ENCODE measurements around the gene FBXO17.

FBXO17 gene

DNA sequence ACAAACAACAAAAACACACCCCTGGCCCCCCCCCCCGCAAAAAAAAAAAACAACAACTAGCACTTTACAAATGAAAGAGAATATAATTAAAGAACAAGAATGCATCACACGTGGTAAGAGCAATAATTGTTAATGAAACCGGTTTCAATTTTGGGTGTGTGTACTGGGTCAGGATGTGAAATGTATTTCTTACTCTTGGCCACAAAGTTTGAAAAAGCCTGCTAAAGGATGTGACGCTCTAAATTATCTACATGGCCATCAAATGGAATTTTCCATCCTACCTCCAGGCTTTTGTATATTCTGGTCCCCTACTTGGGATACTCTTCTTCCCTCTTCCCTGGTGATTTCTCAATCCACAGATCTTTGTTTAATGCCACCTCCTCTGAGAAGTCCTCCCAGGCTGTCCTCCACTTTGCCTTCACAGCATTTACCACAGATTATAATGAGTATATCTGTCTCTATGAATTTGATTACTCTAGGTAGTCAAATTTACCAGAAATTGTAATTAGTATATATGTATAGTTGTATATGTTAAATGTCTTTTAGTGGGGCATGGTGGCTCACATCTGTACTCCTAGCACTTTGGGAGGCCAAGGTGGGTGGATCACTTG, 47.0 kb downstream of the FBXO17 start:
- Histone ChIP-seq H3K9ac (ENCODE audit: low read depth, low read length) (no peak overlapping the region), H3K27me3 (ENCODE audit: control insufficient read depth, insufficient read depth, low read length) (no peaks in the 10 kb centered on the region), H3K36me3 (ENCODE audit: control insufficient read depth, insufficient read depth, low read length) (peaks cover 39% of the 10 kb centered on the region), H3K4me3 (ENCODE audit: low read depth, low read length) (no peak overlapping the region), H3K9me3 (ENCODE audit: control insufficient read depth, insufficient read depth, low read length) (peaks cover 4% of the 10 kb centered on the region; the same call in 1 of the 2 replicates), H3K4me1 (ENCODE audit: control insufficient read depth, insufficient read depth, low read length) (0 out of 2 replicates have a peak, but pooled peaks cover 3% of the 10 kb centered on the region), H3K27ac (ENCODE audit: low read depth, low read length) (no peak overlapping the region)

DNA sequence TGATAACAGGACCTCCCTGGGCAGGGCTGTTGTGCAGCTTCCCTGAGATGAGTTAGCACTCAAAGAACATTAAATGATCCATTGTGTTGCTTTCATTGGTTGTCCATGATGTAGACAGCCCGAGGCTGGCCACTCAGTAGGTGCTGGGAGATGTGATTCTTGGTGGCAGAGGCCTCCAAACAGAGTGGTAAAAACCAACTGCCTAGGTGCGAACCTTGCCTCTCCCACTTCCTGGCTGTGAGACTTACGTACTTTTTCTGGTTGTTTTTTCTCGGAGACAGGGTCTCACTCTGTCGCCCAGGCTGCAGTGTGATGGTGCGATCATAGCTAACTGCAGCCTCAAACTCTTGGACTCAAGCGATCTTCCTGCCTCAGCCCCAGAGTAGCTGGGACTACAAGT, 51.2 kb downstream of the FBXO17 start:
- Histone ChIP-seq H3K4me3 (ENCODE audit: low read depth, low read length) (no peak overlapping the region), H3K9me3 (ENCODE audit: control insufficient read depth, insufficient read depth, low read length) (no peaks in the 10 kb centered on the region), H3K27ac (ENCODE audit: low read depth, low read length) (no peak overlapping the region), H3K4me1 (ENCODE audit: control insufficient read depth, insufficient read depth, low read length) (no peaks in the 10 kb centered on the region), H3K9ac (ENCODE audit: low read depth, low read length) (no peak overlapping the region), H3K36me3 (ENCODE audit: control insufficient read depth, insufficient read depth, low read length) (peaks cover 45% of the 10 kb centered on the region), H3K27me3 (ENCODE audit: control insufficient read depth, insufficient read depth, low read length) (no peaks in the 10 kb centered on the region)

DNA sequence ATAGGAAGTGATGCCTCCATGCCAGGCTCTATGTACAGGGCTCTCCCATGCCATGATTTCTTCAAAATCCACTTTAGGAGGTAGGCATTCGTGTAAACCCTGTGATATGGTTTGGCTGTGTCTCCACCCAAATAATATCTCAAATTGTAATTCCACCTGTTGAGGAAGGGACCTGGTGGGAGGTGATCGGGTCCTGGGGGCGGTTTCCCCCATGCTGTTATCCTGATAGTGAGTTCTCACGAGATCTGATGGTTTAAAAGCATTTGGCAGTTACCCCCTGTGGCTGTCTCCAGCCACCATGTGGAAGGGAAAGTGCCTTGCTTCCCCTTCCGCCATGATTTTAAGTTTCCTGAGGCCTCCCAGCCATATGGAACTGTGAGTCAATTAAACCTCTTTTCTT, 53.1 kb downstream of the FBXO17 start:
- no peak overlapping the region for H3K27ac ChIP-seq (ENCODE audit: low read depth, low read length)
- H3K9ac ChIP-seq (ENCODE audit: low read depth, low read length), result no peak overlapping the region
- no peak overlapping the region for H3K4me3 ChIP-seq (ENCODE audit: low read depth, low read length)

DNA sequence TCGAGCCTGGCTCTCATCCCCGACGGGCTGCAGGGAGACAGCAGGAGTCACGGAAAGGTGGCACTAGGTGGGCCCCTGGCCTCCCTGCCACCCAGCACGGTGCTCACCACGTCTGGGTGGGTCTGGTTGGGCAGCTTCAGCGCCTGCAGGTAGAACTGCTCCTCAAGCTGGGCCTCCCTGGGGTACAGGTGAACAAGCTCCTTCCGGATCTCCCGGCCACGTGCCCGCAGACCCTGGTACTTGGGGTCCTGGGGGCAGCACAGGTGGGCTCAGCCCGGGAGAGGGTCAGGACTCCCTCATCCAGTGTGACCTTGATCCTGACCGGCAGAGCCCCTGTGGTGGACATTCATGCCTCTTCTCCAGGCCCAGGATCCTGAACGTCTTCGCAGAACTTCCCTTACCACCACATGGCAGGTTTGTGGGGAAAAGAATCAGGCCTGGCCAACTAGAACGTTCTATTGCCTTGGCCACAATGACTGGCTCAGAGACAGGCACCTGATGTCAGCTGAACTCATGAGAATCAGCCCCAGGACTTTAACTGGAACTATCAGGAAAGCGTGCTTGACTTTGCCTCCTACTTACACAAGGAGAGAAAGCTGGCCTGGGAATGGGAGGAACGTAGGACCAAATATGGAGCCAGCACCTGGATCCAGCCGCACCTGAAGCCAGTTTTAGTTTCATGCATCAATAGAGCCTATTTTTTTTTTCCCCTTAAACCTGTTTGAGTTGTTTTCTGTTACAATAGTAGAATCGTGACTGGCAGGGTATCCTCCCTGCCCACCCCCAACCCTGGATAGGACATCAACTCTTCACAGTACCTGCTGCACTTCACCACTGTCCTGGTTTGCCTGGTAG, 53.9 kb downstream of the FBXO17 start:
- Histone ChIP-seq H3K36me3 (ENCODE audit: control insufficient read depth, insufficient read depth, low read length) (peaks cover 49% of the 10 kb centered on the region), H3K9ac (ENCODE audit: low read depth, low read length) (no peak overlapping the region), H3K27ac (ENCODE audit: low read depth, low read length) (no peak overlapping the region), H3K9me3 (ENCODE audit: control insufficient read depth, insufficient read depth, low read length) (no peaks in the 10 kb centered on the region), H3K4me1 (ENCODE audit: control insufficient read depth, insufficient read depth, low read length) (no peaks in the 10 kb centered on the region), H3K4me3 (ENCODE audit: low read depth, low read length) (no peak overlapping the region), H3K27me3 (ENCODE audit: control insufficient read depth, insufficient read depth, low read length) (no peaks in the 10 kb centered on the region)

More for the DNA sequence above, 53.1 kb downstream of the FBXO17 start:
- Histone ChIP-seq H3K27me3 (ENCODE audit: control insufficient read depth, insufficient read depth, low read length) (no peaks in the 10 kb centered on the region), H3K36me3 (ENCODE audit: control insufficient read depth, insufficient read depth, low read length) (peaks cover 49% of the 10 kb centered on the region), H3K9me3 (ENCODE audit: control insufficient read depth, insufficient read depth, low read length) (no peaks in the 10 kb centered on the region), H3K4me1 (ENCODE audit: control insufficient read depth, insufficient read depth, low read length) (no peaks in the 10 kb centered on the region)

- Histone ChIP-seq H3K9me3 (ENCODE audit: control insufficient read depth, insufficient read depth, low read length) (no peaks in the 10 kb centered on the region), H3K27ac (ENCODE audit: low read depth, low read length) (no peak overlapping the region), H3K27me3 (ENCODE audit: control insufficient read depth, insufficient read depth, low read length) (no peaks in the 10 kb centered on the region), H3K4me1 (ENCODE audit: control insufficient read depth, insufficient read depth, low read length) (no peaks in the 10 kb centered on the region), H3K4me3 (ENCODE audit: low read depth, low read length) (no peak overlapping the region), H3K36me3 (ENCODE audit: control insufficient read depth, insufficient read depth, low read length) (peaks cover 47% of the 10 kb centered on the region), H3K9ac (ENCODE audit: low read depth, low read length) (no peak overlapping the region)
These were observed 54.7 kb downstream of the FBXO17 start for GRCh38 chr19:38920602-38921419.

- H3K27me3 ChIP-seq (ENCODE audit: control insufficient read depth, insufficient read depth, low read length), result no peaks in the 10 kb centered on the region
- H3K9ac ChIP-seq (ENCODE audit: low read depth, low read length), result no peak overlapping the region
- no peaks in the 10 kb centered on the region for H3K4me1 ChIP-seq (ENCODE audit: control insufficient read depth, insufficient read depth, low read length)
- no peak overlapping the region for H3K4me3 ChIP-seq (ENCODE audit: low read depth, low read length)
- peaks cover 46% of the 10 kb centered on the region for H3K36me3 ChIP-seq (ENCODE audit: control insufficient read depth, insufficient read depth, low read length)
- no peak overlapping the region for H3K27ac ChIP-seq (ENCODE audit: low read depth, low read length)
- H3K9me3 ChIP-seq (ENCODE audit: control insufficient read depth, insufficient read depth, low read length), result no peaks in the 10 kb centered on the region
These were observed 55.5 kb downstream of the FBXO17 start for GRCh38 chr19:38919837-38920601.

- no peak overlapping the region for H3K4me3 ChIP-seq (ENCODE audit: low read depth, low read length)
- H3K9ac ChIP-seq (ENCODE audit: low read depth, low read length), result no peak overlapping the region
- H3K27ac ChIP-seq (ENCODE audit: low read depth, low read length), result no peak overlapping the region
- H3K27me3 ChIP-seq (ENCODE audit: control insufficient read depth, insufficient read depth, low read length), result no peaks in the 10 kb centered on the region
- H3K9me3 ChIP-seq (ENCODE audit: control insufficient read depth, insufficient read depth, low read length), result no peaks in the 10 kb centered on the region
- no peaks in the 10 kb centered on the region for H3K4me1 ChIP-seq (ENCODE audit: control insufficient read depth, insufficient read depth, low read length)
- H3K36me3 ChIP-seq (ENCODE audit: control insufficient read depth, insufficient read depth, low read length), result peaks cover 35% of the 10 kb centered on the region
These were observed 57.0 kb downstream of the FBXO17 start for GRCh38 chr19:38918526-38918925.

- Histone ChIP-seq H3K4me1 (ENCODE audit: control insufficient read depth, insufficient read depth, low read length) (no peaks in the 10 kb centered on the region), H3K4me3 (ENCODE audit: low read depth, low read length) (no peak overlapping the region), H3K9ac (ENCODE audit: low read depth, low read length) (no peak overlapping the region), H3K9me3 (ENCODE audit: control insufficient read depth, insufficient read depth, low read length) (no peaks in the 10 kb centered on the region), H3K27ac (ENCODE audit: low read depth, low read length) (no peak overlapping the region), H3K36me3 (ENCODE audit: control insufficient read depth, insufficient read depth, low read length) (peaks cover 35% of the 10 kb centered on the region), H3K27me3 (ENCODE audit: control insufficient read depth, insufficient read depth, low read length) (no peaks in the 10 kb centered on the region)
These were observed 57.5 kb downstream of the FBXO17 start for GRCh38 chr19:38917921-38918491.

DNA sequence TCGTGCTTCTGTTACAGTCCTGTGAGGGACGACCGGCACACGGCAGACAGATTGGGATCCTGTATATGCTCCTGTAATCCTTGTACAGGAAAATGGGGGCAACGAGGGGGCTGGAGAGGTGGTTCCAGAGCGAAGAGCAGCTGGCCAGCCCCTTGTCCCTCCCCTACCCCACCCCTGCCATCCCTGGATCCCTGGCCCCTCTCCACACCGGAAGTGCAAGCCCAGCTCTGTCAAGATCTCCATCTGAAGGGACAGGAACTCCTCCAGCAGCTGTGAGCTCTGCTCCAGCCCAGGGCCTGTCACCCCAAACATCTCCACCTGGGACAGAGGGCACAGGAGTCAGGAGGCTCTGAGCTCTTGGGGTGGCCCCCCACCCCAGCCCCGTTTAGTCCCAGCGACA, 58.0 kb downstream of the FBXO17 start:
- H3K36me3 ChIP-seq (ENCODE audit: control insufficient read depth, insufficient read depth, low read length), result peaks cover 34% of the 10 kb centered on the region
- no peak overlapping the region for H3K9ac ChIP-seq (ENCODE audit: low read depth, low read length)
- H3K27ac ChIP-seq (ENCODE audit: low read depth, low read length), result no peak overlapping the region
- H3K27me3 ChIP-seq (ENCODE audit: control insufficient read depth, insufficient read depth, low read length), result no peaks in the 10 kb centered on the region
- H3K9me3 ChIP-seq (ENCODE audit: control insufficient read depth, insufficient read depth, low read length), result no peaks in the 10 kb centered on the region
- no peaks in the 10 kb centered on the region for H3K4me1 ChIP-seq (ENCODE audit: control insufficient read depth, insufficient read depth, low read length)
- no peak overlapping the region for H3K4me3 ChIP-seq (ENCODE audit: low read depth, low read length)

All from HUES48 (cell line).